HG02798 (cell line): ENCODE data around the gene BANP.
A peak's percentile ranks its signal among the peaks of the same experiment; 100 is the strongest.
"Not testable (repeated sequence)": the region's sequence is repeated elsewhere in the genome, so short reads cannot be mapped to it uniquely, and the experiment has no call there.

Source experiments
- ATAC-seq: cut with Tn5 transposase; IDR thresholded peaks from one replicate; pipeline ENCODE4 v1.9.1; 2021; ENCODE audit warnings: mild to moderate bottlenecking; ENCODE audit not compliant: unreplicated experiment, poor library complexity

Gene BANP

DNA sequence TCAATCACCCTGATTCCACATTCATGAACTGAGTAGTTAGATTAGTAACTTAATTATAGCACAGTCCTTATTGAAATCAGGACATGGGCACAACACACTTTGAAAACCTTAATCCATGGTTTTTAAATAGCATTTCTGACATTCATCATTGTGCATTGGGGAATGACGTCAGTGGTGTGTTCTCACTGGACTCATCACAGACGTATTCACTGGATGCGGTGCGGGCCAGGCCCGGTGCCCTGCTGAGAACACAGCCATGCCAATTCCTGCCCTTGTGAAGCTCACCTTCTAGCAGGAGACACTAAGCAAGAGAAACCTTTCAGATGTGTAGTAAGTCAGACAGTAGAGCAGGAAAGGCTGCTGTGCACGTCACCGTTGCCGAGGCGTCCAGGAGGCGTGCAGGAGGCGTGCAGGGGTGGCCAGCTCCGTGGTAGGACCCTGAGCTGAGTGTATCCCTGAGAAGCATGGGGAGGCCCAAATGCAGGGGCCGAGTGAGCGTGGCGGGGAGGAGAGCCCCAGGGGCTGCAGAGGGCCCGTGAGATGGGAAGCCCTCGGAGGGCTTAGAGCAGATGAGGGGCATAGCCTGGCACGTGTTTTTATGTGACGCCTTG, 12.9 kb downstream of the BANP start:
- ATAC-seq: no peak

DNA sequence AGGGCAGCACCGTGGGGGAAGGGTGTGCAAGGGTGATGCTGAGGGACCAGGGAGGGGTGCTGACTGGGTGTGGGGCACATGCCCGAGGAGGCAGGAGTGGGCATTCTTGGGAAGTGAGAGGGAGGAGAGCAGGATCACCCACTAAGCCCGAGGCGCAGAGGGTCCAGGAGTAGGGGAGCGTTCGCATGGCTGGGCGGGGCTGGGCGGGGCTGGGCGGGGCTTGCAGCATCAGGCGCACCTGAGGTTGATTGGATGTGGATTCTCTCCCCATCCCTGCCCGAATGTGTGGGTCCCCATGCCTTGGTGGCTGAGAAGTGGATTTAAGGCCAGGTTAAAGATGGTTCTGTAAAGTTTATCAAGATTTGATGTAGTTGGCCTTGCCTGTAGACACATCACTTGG, 14.2 kb downstream of the BANP start:
- no peak for ATAC-seq

DNA sequence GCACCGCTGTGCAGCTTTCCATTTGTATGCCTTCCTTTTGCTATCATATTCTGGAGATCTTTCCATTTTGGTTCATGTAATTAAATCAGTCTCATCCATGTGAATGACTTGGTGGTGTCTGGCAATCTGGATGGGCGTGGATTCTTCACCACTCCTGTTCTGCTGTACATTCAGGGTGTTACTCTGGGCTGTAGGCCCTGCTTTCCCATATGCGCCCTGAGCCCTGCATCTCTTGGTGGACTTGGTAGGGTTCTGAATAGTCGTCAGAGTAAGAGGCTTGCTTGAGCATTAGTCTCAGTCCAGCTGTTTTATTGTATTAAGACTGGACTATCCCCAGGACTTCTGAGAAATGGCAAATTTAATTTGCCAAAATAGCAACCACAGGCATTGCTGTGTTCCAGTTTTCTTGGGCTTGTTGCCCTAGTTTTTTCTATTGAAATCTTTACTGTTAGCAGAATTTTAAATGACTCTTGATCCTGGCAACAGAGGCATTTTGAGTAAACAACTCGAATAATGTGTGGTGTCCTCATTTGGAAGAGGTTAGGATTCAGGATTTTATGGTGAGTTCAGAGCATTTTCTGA, 14.9 kb downstream of the BANP start:
- no peak for ATAC-seq

DNA sequence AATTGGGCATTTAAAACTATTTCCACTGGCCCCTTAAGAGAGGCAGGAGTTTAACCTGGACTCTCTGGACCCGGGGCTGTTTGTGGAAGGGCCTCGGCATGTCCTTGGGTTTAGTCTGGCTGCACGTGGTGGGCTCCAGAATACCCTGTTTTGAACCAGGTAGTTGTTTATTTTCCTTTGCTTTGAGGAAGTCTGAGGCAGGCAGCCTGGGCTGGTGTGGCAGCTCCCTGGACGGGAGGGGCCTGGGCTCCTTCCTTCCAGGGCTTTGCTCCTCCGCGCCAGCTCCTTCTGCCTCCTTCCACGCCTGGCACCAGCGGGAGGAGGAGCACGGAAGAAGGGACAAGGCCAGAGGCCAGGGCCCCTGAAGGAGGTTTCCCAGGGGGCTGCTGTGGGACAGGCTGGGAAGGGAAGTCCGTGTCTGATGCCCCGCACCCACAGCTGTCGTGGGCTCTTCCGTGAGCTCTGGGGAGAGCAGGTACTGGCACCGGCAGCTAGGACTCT, 15.5 kb downstream of the BANP start:
- no peak for ATAC-seq

DNA sequence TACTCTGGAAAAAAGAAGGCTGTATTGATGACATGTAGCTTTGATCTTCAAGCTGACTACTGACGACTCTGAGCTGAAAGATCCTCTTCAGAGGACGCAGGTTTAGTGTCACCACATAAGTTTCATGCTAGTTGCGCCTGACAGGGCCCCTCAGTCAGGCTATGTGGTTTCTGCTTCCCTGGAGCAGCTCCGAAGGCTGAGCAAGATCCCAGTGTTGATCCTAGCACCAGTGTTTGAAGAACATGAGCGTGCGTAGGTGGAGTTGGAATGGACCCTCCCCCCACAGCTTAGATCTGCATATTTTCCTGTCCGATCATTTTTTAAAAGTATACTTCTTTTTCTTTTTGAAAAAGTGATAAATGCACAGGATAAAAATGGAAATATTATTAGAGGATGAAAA, 17.3 kb downstream of the BANP start:
- no peak for ATAC-seq

DNA sequence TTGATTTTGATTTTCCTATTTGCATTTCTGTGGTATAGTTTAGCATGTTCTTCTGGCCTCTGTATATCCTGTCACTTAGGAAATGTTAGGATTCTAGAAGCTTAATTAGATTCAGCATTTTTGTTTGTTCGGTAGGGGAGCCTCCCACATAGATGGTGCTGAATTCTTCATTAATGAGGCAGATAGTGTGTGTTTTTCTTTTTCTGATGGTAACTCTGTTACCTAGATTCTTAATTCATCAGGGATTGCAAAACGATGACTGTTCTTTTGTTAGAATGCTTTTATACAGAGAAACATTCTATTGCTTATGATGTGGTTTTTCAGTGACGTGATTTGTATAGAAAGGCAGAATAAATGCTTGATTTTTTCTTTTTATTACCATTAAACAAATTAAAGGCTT, 19.0 kb downstream of the BANP start:
- ATAC-seq: no peak

DNA sequence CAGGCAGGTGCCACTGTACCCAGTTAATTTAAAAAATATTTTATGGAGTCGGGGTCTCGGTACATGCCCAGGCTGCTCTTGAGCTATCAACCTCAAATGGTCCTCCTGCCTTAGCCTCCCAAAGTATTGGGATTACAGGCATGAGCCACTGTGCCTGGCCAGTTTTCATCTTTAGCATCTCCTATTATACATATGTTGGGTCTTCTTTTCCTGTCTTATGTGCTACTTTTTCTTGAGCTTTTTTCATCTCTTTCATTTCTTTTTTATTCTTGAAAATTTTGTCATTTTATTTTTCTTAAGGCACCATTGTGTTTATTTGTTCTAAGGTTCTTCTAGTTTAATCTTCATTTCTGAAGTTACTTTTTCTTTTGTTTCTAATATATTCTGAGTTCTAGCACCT, 20.7 kb downstream of the BANP start:
- ATAC-seq: no peak

DNA sequence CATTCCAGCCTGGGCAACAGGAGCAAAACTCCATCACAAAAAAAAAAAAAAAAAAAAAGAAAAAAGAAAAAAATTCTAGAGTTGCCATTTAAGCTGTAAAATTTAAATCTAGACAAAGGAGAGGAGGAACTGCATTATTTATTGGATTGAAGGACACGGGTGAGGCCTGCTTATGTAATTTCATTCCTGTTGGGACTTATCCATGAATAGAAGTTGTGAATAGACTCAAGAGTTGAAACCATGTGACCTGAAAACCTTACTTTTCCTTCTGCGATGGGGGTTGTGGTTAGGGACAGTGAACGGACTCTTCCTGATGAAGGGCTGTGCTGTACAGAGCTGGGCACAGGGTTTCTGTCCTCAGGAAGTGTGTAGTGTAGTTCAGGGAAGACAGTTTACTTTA, 22.5 kb downstream of the BANP start:
- ATAC-seq: no peak

DNA sequence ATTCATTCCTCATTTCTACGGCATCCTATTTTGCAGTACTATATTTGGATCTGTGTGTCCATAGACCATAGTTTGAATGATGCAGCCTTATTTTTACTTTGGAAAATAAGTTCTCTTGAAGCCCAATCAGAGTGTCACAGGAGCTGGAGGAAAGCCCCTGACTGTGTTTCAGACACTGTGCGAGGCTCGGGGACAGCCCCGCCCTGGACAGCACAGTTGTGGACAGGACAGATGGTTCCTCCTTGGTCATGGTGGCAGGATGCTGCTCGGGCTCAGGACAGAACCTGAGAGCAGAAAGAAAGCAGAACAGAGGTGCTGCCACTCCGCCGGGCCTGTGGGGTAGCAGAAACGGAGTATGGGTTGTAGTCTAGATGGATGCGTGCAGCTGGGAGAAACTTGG, 22.9 kb downstream of the BANP start:
- no peak for ATAC-seq

DNA sequence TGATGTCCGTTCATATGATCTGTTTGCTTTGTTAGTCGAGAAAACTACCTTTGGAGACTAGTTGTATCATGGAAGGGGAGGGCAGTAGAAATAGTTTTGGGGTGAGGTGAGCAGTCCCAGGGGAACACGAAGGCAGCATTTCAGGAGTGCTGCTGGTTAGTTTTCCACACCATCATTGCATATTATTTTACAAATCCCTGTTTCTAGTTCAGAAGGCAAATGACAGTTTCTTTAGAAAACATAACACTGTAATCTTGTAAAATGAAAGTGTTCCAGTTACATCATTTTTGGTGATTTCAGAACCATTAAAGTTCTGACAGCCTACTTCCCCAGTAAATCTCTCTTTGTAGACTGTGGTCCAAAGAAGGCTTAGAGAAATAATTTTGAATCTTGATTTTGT, 25.4 kb downstream of the BANP start:
- no peak for ATAC-seq

DNA sequence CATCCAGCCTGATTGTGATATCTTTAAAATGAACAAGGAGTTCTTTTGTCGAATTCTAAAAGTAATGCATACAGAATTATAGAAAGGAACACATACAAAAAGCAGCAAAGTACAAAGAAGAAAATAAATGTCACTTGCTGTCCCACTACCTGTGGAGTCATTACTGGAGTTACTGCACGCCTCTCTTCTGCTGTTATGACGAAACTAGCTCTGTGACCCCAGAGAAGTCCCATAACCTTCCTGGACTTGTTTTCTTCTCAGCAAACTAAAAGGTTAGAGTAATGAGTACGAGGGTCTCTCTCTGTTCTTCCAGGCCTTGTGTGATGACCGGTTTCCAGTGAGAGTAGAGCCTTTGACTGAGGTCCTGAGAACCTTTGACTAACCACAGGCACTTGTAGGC, 26.9 kb downstream of the BANP start:
- ATAC-seq: no peak

DNA sequence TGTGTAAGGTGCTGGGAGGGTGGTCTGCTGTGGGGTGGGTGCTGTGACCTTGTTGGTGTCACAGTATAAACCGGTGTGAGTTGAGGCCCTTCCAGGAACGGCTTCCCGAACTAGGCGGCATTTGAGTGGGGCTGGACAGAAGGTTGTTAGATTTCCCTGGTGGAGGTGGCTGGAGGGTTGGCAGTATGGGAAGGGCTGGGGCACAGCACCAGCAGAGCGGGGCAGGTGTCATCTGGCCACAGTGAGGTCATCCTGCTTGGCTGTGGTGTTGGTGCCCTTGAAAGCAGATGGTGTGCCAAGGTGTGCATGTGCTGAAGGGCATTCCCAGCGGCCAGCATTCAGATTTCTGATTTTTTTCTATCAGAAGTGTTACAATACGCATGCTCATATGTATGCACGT, 28.1 kb downstream of the BANP start:
- no peak for ATAC-seq

DNA sequence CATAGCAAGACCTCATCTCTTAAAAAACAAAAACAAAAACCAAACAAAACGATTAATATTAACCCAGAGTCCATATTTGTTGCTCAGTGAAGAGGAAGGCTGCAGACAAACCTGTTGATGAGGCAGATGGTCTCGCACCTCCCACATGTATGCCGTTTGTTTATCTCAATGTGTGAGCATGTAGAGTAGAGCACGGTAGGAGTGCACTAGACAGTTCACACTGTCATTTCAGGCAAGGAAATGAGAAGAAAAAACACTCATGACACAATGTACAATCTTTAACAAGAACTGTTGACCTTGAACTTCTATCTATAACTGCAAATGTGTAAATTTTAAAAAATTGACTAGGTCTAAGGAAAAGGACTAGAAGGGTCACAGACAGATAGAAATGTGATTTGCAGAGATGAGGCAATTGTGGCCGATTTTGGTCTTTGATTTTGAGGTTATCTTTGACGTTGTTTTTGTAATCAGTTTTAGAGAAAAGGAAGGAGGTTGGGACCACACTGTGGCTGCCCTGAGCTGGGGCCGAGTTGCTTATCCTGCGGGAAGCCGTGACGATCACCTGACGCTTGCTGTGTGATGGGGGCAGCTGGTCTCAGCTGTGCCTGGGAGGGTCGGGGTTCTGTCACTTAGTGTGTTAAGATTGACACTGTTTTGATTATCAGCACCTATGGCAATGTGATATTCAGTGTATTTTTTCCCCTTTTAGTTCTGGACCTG, 28.8 kb downstream of the BANP start:
- not testable (repeated sequence) for ATAC-seq

DNA sequence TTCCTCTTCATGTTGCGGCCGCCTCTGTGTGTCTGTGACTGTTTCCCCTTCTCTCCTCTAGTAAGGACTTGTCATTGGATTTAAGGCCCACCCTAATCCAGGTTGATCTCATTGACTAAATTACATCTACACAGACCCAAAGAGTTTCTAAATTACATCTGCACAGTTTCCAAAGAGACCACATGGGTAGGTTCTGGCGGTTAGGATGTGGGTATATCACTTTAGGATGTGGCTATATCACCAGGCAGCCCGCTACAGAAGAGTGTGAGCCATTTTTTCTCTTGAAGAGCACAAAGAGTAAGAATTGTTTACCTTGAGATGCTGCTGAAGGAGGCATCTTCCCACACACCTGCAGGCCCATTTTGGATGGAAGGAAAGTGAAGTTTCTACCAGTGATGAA, 30.1 kb downstream of the BANP start:
- not testable (repeated sequence) for ATAC-seq

DNA sequence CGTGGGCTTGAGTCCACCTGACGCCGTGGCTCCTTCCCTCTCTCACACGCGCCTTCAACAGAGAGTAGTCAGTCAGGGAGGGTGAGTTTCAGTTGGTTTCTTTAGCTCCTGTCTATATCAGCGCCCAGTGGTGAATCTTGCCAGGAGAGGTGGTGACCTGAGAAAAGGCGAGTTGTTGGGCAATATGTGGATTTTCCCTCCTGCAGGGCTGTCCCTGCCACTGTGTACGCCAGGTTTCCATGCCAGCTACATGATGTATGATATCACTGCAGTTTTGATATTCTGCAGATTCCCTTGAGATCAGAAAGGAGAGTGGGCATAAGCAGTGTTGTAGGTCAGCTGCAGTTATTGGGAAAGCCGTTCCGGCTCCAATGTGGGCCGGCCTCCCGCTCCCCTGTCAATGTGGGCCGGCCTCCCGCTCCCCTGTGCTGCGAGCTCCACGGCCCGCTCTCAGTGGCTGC, 31.4 kb downstream of the BANP start:
- no peak for ATAC-seq

DNA sequence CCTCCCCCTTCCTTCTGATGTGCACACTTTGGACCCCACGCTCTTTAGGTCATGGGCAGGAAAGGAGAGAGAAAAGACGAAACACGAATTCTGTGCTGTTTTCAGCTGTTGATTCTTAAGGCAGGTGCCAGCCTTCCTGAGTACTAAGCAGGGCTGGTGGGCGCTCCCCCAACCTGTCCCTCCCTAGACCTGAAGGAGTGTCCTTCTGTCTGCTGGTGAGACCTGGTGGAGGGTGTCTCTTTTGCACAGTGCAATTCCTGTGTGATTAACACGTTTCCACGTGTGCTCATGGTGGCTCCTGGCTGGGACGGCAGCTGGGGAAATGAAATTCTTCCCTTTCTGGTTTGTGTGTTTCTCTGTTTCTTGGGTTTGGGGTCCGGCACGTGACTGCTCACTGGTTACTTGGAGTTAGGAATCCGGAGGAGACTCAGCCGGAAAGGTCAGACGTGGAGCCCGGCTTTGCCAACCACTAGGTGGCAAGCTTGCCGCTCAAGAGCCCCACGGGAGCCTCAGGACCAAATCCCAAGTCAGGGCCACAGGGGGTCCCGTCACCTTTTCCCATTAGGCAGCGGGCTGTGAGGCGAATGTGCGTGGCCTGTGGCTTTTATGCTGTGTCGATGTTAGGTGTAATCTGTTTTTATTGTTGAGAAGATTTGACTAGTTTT, 32.0 kb downstream of the BANP start:
- ATAC-seq: not testable (repeated sequence)

DNA sequence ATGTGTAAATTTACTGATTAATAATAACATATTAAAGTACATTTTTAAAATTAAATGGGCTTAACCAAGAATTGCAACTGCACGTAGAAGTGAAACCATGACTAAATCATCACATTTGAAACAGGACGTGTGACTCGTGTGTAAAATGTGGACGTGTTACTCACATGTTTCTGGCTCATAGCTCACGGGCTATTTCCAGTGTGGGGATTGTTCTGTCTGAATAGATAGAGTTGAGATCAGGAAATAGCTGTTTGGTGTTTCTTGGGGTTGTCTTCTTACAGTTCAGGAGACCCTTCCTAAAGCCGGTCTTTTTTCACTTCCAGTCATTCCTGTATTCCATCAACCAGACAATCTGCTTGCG, 32.5 kb downstream of the BANP start:
- ATAC-seq: not testable (repeated sequence)

DNA sequence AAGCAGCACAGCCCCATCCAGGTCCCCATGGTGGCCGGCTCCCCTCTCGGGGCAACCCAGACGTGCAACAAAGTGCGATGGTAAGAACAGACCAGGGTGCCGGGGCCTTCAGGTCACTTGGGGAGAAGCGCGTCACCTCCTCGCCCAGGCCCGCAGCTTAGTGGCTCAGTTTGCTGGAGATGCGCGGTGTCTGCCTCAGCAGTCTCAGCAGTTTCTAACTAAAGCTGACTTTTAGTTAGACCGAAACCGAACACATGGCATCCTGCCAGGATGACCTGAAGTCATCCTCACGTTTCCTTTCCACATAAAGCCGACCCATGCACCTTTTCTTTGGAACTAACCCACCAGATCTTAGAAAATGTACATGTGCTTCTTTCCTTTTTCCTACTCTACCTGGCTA, 32.9 kb downstream of the BANP start:
- not testable (repeated sequence) for ATAC-seq

DNA sequence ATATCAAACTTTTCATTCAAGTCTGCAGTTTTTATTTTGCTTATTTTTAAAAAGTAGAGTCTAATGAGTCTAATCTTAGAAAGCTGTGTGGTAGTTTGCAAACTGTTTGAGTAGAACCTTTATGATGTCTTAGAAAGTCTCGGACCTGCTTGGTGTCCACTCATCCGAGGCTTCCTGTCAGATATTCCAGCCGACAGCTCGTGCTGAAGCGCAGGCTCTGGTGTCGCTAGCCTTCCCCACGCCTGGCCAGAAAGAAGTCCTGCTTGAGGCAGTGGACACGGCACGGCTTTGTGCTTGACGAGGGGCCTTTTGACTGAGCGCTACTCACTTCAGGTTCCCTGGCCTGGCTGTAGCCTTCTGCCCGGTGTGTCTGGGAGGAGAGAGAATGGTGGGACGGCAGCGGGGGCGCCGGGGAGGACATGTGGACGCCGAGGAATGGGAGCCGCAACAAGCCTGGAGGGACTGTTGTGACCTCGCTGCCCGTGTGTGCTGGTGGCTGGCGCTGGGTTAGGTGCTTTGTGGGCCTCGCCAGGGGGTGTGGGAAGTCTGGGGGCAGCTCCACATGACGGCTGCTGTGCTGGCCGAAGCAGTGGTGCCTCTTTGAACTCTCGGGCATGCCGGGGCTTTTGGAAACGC, 33.5 kb downstream of the BANP start:
- ATAC-seq: no peak

DNA sequence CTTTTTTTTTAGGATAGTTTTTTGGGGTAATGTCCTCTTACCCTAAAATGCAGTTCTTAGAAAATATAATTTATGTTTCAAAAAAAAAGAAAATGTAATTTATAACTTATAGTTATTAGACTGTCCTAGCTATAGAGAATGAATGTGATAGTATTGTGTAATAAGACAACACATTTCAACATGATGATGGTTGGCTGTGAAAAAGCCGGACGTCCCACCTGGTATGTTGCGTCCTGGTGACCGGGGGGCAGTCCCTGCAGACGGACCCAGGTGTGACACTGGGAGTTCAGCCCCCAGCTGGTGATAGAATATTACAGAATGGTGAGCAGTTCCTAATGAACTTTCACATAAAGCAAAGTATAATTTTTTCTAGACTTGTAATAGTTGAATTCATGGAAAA, 34.3 kb downstream of the BANP start:
- ATAC-seq: not testable (repeated sequence)

DNA sequence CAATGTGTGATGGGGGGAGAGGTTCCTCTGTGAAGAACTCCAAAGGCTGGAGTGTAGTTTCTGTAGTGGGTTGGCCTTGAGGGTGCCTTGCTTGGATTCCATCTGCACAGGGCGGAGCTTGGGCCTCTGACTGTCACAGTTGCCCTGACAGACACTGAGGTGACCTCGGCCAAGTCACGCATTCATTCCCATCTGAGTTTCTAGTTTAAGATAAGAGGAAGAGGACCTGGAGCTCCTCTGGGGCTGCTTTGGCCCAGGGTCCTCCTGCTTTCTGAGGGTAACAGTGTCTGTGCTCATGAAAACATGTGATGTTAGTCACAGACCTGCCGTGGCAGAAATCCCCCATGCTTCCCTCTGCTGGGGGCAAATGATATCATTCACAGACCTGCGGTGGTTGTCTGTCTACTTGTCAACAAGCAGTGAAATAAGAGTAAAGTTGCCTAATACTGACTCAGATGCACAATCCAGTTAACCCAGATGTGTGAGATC, 35.2 kb downstream of the BANP start:
- peak; percentile 36 for ATAC-seq
